A549 (cell line): ENCODE measurements around the gene GLIS1.

Source experiments
- CBX8 ChIP-seq: fragments of 200-600 bp; sonication (generic); IDR thresholded peaks from 2 replicates; pipeline ENCODE4 v1.6.1; 2016
- CEBPB ChIP-seq, 2 experiments: fragments of >200 bp in 1 of 2; sonication (Bioruptor Twin) in 1 of 2; formaldehyde crosslinking in 1 of 2; IDR thresholded peaks; 2 replicates each; pipeline ENCODE4 v1.6.1; 2012 to 2016
- CTCF ChIP-seq: fragments of >200 bp; sonication (Bioruptor Twin); formaldehyde crosslinking; IDR thresholded peaks from 3 replicates; pipeline ENCODE4 v1.5.1; 2016
- JUN ChIP-seq, 2 experiments: fragments of >200 bp; sonication (Bioruptor Twin); formaldehyde crosslinking; IDR thresholded peaks; 2 replicates in 1 of 2; 3 replicates in 1 of 2; pipeline ENCODE4 v1.6.1; 2016 to 2017
- JUNB ChIP-seq: fragments of >200 bp; sonication (Bioruptor Twin); formaldehyde crosslinking; IDR thresholded peaks from 2 replicates; pipeline ENCODE4 v1.6.1; 2016
- MAX ChIP-seq: IDR thresholded peaks from 2 replicates; pipeline ENCODE4 v1.6.1; 2012
- MAZ ChIP-seq: fragments of 150-350 bp; IDR thresholded peaks from 2 replicates; pipeline ENCODE4 v1.6.1; 2014; ENCODE audit warnings: antibody characterized with exemption, low read depth, low read length, borderline replicate concordance
- MYC ChIP-seq: IDR thresholded peaks from 2 replicates; pipeline ENCODE4 v1.6.1; 2012; ENCODE audit warnings: mild to moderate bottlenecking, inconsistent platforms, low read length, improper control_type of control experiment, borderline replicate concordance
- NR3C1 ChIP-seq: fragments of >200 bp; sonication (Bioruptor Twin); formaldehyde crosslinking; IDR thresholded peaks from 3 replicates; pipeline ENCODE4 v1.6.1; 2017
- POLR2A ChIP-seq: IDR thresholded peaks from 2 replicates; pipeline ENCODE4 v1.6.1; 2012; ENCODE audit warnings: mild to moderate bottlenecking, low read length
- RAD21 ChIP-seq, 2 experiments: fragments of >200 bp in 1 of 2; sonication (Bioruptor Twin) in 1 of 2; formaldehyde crosslinking in 1 of 2; IDR thresholded peaks in 1 of 2; conservative IDR thresholded peaks in 1 of 2; 2 replicates in 1 of 2; 3 replicates in 1 of 2; pipeline ENCODE4 v1.6.1; 2012 to 2018; ENCODE audit warnings: inconsistent platforms in 1 of 2
- SMC3 ChIP-seq: fragments of >200 bp; sonication (Bioruptor Twin); formaldehyde crosslinking; IDR thresholded peaks from 3 replicates; pipeline ENCODE4 v1.6.1; 2018; ENCODE audit warnings: inconsistent platforms
- TF ChIP-seq, protein P1 (sequence below): IDR thresholded peaks from 2 replicates; pipeline ENCODE4 v1.6.1; 2012

DNA sequence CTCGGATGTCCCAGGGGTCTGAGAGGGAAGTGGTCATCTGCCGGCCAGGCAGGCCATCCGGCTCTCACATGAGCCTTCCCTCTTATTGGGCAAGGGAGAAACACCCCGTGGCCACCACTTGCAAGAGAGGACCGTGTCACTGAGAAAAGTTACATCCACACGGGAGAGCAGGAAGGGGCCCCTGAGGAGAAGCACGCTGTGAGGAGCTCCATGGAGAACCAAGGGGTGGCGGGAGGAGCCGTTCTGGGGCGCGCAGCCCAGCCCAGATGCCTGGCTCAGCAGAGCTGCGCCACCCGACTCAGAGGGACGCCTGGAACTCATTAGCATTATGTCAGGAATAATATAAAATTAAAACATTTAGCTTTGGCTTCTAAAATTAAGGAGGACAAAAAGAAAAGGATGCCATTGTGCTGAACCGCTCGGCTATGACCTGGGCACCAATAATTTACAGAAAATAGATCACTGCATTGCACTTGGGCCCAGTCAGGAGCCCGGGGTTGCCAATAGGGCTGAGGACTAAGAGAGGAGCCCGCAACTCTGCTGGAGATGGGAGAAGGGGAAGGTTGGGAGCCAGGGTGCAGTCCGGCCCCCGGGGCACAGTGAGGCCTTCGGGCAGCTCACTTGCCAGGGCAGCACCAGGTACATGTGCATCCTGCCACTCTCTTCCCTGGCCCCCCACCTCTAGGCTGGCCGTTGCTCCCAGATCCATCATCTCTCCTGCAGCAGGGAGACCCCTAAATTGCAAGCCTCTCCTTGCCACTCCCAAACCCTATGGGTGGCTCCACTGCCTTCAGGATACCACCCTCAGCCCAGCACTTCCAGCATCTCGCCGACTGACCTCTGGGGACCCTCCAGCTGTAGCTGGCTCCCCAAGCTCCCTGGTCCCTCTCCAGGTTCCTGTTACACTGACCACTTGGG, 194.9 kb downstream of the GLIS1 start:
- TF ChIP-seq CTCF (no peak), NR3C1 (no peak), RAD21 (conservative IDR thresholded peaks at IDR 0.05 in 1 of 2, IDR thresholded peaks at IDR 0.05 in 1 of 2) (no peak), JUNB (no peak), MAX (no peak), POLR2A (no peak), CEBPB (IDR thresholded peaks at IDR 0.05) (no peak), JUN (IDR thresholded peaks at IDR 0.05) (no peak), MYC (no peak), CBX8 (no peak), SMC3 (no peak), MAZ (no peak)
- TF ChIP-seq, protein P1, sequence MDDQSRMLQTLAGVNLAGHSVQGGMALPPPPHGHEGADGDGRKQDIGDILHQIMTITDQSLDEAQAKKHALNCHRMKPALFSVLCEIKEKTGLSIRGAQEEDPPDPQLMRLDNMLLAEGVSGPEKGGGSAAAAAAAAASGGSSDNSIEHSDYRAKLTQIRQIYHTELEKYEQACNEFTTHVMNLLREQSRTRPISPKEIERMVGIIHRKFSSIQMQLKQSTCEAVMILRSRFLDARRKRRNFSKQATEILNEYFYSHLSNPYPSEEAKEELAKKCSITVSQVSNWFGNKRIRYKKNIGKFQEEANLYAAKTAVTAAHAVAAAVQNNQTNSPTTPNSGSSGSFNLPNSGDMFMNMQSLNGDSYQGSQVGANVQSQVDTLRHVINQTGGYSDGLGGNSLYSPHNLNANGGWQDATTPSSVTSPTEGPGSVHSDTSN = no peak
